ENCODE results near the gene SOX12.

Gene SOX12

DNA sequence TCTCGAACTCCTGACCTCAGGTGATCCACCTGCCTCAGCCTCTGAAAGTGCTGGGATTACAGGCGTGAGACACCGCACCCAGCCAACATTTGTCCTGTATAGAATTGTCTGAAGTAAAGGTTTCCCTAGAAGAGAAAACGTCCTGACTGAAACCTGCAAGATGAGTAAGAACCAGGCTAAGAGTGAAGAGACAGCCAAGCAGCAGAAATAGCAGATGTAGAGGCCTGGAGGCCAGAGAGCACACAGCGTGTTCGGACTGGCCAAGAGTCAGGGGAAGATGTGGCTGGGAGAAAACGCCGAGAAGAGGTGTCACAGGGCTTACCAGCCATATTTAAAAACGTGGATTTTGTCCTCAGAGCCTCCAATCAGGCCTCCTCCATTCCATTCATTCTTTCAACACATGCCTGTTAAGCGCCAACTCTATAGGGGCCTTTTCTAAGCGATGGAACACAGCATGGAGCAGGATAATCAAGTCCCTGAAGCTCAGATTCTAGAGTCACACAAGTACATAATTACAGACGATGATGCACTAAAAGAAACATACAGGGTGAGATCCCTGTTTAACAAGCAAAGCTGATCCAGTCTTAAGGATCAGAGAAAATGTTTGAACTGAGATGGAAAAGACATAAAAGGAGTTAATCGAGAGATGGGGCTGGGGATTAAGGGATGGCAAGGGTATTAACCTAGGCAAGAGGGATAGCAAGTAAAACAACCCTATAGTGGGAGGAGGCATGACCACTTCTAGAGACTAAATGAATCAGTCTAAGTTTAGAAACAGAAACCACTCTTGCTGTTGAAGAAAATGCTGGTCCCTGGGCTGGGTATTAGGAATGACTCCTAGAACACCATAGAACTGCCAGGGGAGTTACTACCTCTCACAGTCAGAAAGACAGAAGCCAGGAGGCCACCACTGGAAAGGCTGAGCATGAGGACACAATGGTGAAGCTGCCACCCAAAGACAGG lies 23.2 kb upstream of the SOX12 start:
- TF ChIP-seq, protein P1, sequence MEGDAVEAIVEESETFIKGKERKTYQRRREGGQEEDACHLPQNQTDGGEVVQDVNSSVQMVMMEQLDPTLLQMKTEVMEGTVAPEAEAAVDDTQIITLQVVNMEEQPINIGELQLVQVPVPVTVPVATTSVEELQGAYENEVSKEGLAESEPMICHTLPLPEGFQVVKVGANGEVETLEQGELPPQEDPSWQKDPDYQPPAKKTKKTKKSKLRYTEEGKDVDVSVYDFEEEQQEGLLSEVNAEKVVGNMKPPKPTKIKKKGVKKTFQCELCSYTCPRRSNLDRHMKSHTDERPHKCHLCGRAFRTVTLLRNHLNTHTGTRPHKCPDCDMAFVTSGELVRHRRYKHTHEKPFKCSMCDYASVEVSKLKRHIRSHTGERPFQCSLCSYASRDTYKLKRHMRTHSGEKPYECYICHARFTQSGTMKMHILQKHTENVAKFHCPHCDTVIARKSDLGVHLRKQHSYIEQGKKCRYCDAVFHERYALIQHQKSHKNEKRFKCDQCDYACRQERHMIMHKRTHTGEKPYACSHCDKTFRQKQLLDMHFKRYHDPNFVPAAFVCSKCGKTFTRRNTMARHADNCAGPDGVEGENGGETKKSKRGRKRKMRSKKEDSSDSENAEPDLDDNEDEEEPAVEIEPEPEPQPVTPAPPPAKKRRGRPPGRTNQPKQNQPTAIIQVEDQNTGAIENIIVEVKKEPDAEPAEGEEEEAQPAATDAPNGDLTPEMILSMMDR (IDR thresholded peaks at IDR 0.05; ENCODE audit: borderline replicate concordance, control extremely low read depth, extremely low read depth, insufficient read depth, missing control alignments), result no peak
- DNase-seq (ENCODE audit: low spot score), result no peak
- in situ Hi-C loops (cut with MboI; ENCODE audit: low sequenced_read_pairs, unreplicated experiment), result no loop called here

DNA sequence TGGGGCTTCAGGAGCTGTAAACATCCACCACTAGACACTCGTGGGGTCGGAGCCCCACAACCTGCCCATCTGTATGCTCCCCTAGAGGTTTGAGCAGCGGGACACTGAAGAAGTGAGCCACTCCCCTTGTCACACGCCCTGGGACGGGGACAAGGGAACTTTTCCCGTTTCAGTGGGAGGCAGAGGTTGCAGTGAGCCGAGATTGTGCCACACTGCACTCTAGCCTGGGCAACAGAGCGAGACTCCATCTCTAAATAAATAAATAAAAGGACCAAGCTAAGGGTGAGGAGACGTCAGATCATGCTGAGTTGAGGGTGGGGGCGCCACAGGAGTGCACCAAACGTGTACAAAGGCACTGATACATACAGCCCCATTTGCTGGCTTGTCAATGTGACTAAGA lies 19.6 kb upstream of the SOX12 start:
- TF ChIP-seq, protein P1 (IDR thresholded peaks at IDR 0.05; ENCODE audit: borderline replicate concordance, control extremely low read depth, extremely low read depth, insufficient read depth, missing control alignments), result no peak
- in situ Hi-C loops (cut with MboI; ENCODE audit: low sequenced_read_pairs, unreplicated experiment), result no loop called here
- no peak for DNase-seq (ENCODE audit: low spot score)

GRCh38 chr20:308427-309038 lies 16.8 kb upstream of the SOX12 start:
- in situ Hi-C loops (cut with MboI; ENCODE audit: low sequenced_read_pairs, unreplicated experiment), result no loop called here
- DNase-seq (ENCODE audit: low spot score), result no peak
- TF ChIP-seq, protein P1 (IDR thresholded peaks at IDR 0.05; ENCODE audit: borderline replicate concordance, control extremely low read depth, extremely low read depth, insufficient read depth, missing control alignments), result no peak

GRCh38 chr20:309306-309840 lies 16.0 kb upstream of the SOX12 start:
- no peak for DNase-seq (ENCODE audit: low spot score)
- in situ Hi-C loops (cut with MboI; ENCODE audit: low sequenced_read_pairs, unreplicated experiment), result no loop called here

GRCh38 chr20:309841-310644 lies 15.3 kb upstream of the SOX12 start:
- peak; percentile 95 for DNase-seq (ENCODE audit: low spot score)
- in situ Hi-C loops (cut with MboI; ENCODE audit: low sequenced_read_pairs, unreplicated experiment), result no loop called here

More at GRCh38 chr20:309306-309840, 16.0 kb upstream of the SOX12 start:
- TF ChIP-seq, protein P1 (IDR thresholded peaks at IDR 0.05; ENCODE audit: borderline replicate concordance, control extremely low read depth, extremely low read depth, insufficient read depth, missing control alignments), result no peak

More at GRCh38 chr20:309841-310644, 15.3 kb upstream of the SOX12 start:
- TF ChIP-seq, protein P1 (IDR thresholded peaks at IDR 0.05; ENCODE audit: borderline replicate concordance, control extremely low read depth, extremely low read depth, insufficient read depth, missing control alignments), result no peak

Data from GM13976 (cell line).